Endothelial cell of umbilical vein (primary cell): Measurements from ENCODE around the gene NPLOC4. TPM values are rescaled to one million over a fixed set of nuclear protein-coding genes. Genes with fewer than 3 reads are reported as not detected.

Experiments
- BruUV-seq: library from RNA; stranded (reverse); fragments of 400-500 nt; replicated peaks from 2 replicates; lab custom pipeline; 2021; lab: Mats Ljungman, UMichigan
- CTCF ChIA-PET: fragments of 300-600, 350-600 bp; sonication (Branson Sonifier 250); formaldehyde crosslinking; loops from one replicate; lab custom pipeline; 2021; ENCODE audit warnings: antibody characterized with exemption, inconsistent platforms; lab: Charles Lee
- POLR2A ChIA-PET: fragments of 300-600, 350-600 bp; sonication (Branson Sonifier 250); formaldehyde crosslinking; loops from one replicate; lab custom pipeline; 2021; ENCODE audit warnings: antibody characterized with exemption, inconsistent platforms; lab: Charles Lee
- DNase-seq: peaks from one replicate; pipeline ENCODE4 v3.0.0-alpha.2; 2011; ENCODE audit warnings: low read depth, low spot score
- FAIRE-seq: peaks from 2 replicates; lab custom pipeline; 2011; peaks lifted over from hg19 to GRCh38; lab: Jason Lieb, UNC
- H2AFZ ChIP-seq: 2 replicates; pipeline ENCODE4 v1.6.0; 2012; ENCODE audit warnings: low read depth, low read length, control low read depth, inconsistent platforms
- H3K27ac ChIP-seq: 2 replicates; pipeline ENCODE4 v1.5.1; 2011; ENCODE audit warnings: low read depth, mild to moderate bottlenecking, control low read depth, low read length, moderate library complexity; ENCODE audit not compliant: insufficient read depth
- H3K27me3 ChIP-seq, 2 experiments: 2 replicates each; pipeline versions ENCODE4 v1.6.0 to v1.6.1; 2011; ENCODE audit warnings: low read length in 2 of 2, mixed read lengths in 1 of 2; ENCODE audit not compliant: control insufficient read depth in 2 of 2, insufficient read depth in 2 of 2
- H3K36me3 ChIP-seq, 2 experiments: 2 replicates in 1 of 2; 3 replicates in 1 of 2; pipeline ENCODE4 v1.5.1; 2011; ENCODE audit warnings: low read length in 2 of 2, mild to moderate bottlenecking in 1 of 2, moderate library complexity in 1 of 2; ENCODE audit not compliant: control insufficient read depth in 2 of 2, insufficient read depth in 2 of 2; ENCODE audit errors: extremely low read depth in 1 of 2
- H3K4me1 ChIP-seq: 3 replicates; pipeline ENCODE4 v1.5.1; 2011; ENCODE audit warnings: mild to moderate bottlenecking, low read length; ENCODE audit not compliant: control insufficient read depth, insufficient read depth; ENCODE audit errors: extremely low read depth
- H3K4me2 ChIP-seq: 2 replicates; pipeline ENCODE4 v1.6.1; 2011; ENCODE audit warnings: low read length, control low read depth, mixed read lengths; ENCODE audit not compliant: insufficient read depth
- H3K4me3 ChIP-seq, 3 experiments: fragments of 200-600 bp in 1 of 3; sonication (generic), shearing (Covaris generic) in 1 of 3; replicated peaks in 1 of 3; 2 replicates each; pipeline ENCODE4 v1.5.1; 2011 to 2016; ENCODE audit warnings: control low read depth in 3 of 3, low read length in 3 of 3, mild to moderate bottlenecking in 2 of 3, inconsistent platforms in 1 of 3, low read depth in 1 of 3, moderate library complexity in 1 of 3; ENCODE audit not compliant: insufficient read depth in 1 of 3
- H3K79me2 ChIP-seq: 2 replicates; pipeline ENCODE4 v1.6.0; 2012; ENCODE audit warnings: low read length, inconsistent platforms; ENCODE audit not compliant: control insufficient read depth, insufficient read depth
- H3K9ac ChIP-seq: replicated peaks from 2 replicates; pipeline ENCODE3; 2011; ENCODE audit warnings: low read length, control low read depth; ENCODE audit not compliant: insufficient read depth; ENCODE audit errors: extremely low read depth
- H3K9me1 ChIP-seq: replicated peaks from 3 replicates; pipeline ENCODE4 v1.6.0; 2011; ENCODE audit warnings: mild to moderate bottlenecking, low read length; ENCODE audit not compliant: control insufficient read depth, insufficient read depth; ENCODE audit errors: extremely low read depth
- H3K9me3 ChIP-seq: replicated peaks from 2 replicates; pipeline ENCODE4 v1.5.1; 2012; ENCODE audit warnings: low read length, inconsistent platforms; ENCODE audit not compliant: control insufficient read depth, insufficient read depth
- H4K20me1 ChIP-seq: replicated peaks from 2 replicates; pipeline ENCODE3; 2011; ENCODE audit warnings: mild to moderate bottlenecking, low read length; ENCODE audit not compliant: control insufficient read depth, insufficient read depth; ENCODE audit errors: extremely low read depth
- CTCF ChIP-seq, 2 donors: IDR thresholded peaks; 1 replicate in 1 of 2; 2 replicates in 1 of 2; pipeline ENCODE4 v1.5.1; 2011; ENCODE audit warnings: low read length in 2 of 2, mild to moderate bottlenecking in 2 of 2, moderate library complexity in 2 of 2, control low read depth in 1 of 2, inconsistent platforms in 1 of 2, low read depth in 1 of 2; ENCODE audit not compliant: insufficient read depth in 1 of 2; ENCODE audit errors: extremely low read depth in 1 of 2
- EZH2 ChIP-seq: IDR thresholded peaks from 2 replicates; pipeline ENCODE4 v1.6.1; 2012; ENCODE audit warnings: borderline replicate concordance, low read depth, mild to moderate bottlenecking, moderate library complexity, low read length, inconsistent platforms; ENCODE audit not compliant: severe bottlenecking
- FOS ChIP-seq: IDR thresholded peaks from 2 replicates; pipeline ENCODE4 v1.6.1; 2011; ENCODE audit warnings: mild to moderate bottlenecking, low read length, moderate library complexity, borderline replicate concordance; ENCODE audit not compliant: insufficient read depth
- MYC ChIP-seq: IDR thresholded peaks from one replicate; pipeline ENCODE4 v1.6.1; 2011; ENCODE audit warnings: mild to moderate bottlenecking, low read depth, low read length
- dilution Hi-C: fragments of 300-500 bp; cut with MboI; formaldehyde crosslinking; loops from one replicate; pipeline ENCODE4 v1.15.0; 2019; ENCODE audit warnings: low sequenced_read_pairs; ENCODE audit not compliant: extremely low pct_ligation_motif_present
- intact Hi-C: fragments of 100-400 bp; cut with micrococcal nuclease; formaldehyde crosslinking; loops from one replicate; pipeline ENCODE4 v1.10.0; 2022
- polyA plus RNA-seq, 4 experiments: library from polyadenylated mRNA; depleted of rRNA in 3 of 4; stranded (reverse) in 3 of 4; unstranded in 1 of 4; fragments of >200 nt; gene quantifications; 2 replicates each; pipeline versions ENCODE4 v1.2.1 to v1.2.3, GENCODE V29; 2011 to 2012; ENCODE audit warnings: missing spikeins in 1 of 4
- total RNA-seq: library from RNA; stranded (reverse); gene quantifications from 2 replicates; pipeline ENCODE4 v1.2.3, GENCODE V29; 2021

Gene NPLOC4
- total and polyA plus RNA-seq, 2 donors (not counting 3 experiments of a cell fraction or from before 2014, with no cell fraction given): 150 to 175 TPM

- intact Hi-C loops (no loop called here), dilution Hi-C loops (no loop called here)
- CTCF ChIA-PET: interaction anchor here (1.7 kb wide), 1 partner anchor 9 kb away, joined by 6 read pairs; no protein-coding TSS in a partner anchor
- POLR2A ChIA-PET: no interaction called here
- peak overlapping the region; percentile 78 for H2AFZ ChIP-seq
- no peak overlapping the region for H3K9ac ChIP-seq
- no peaks in the 10 kb centered on the region for H3K9me1 ChIP-seq
- no peak overlapping the region for H3K4me2 ChIP-seq
- H3K79me2 ChIP-seq: no peaks in the 10 kb centered on the region
- no peaks in the 10 kb centered on the region for H4K20me1 ChIP-seq
- peaks cover 7 to 8% of the 10 kb centered on the region in 2 experiments for H3K27me3 ChIP-seq
- no peaks in the 10 kb centered on the region for H3K36me3 ChIP-seq
- no peak overlapping the region for H3K27ac ChIP-seq
- no TSS peak for BruUV-seq
- no peaks in the 10 kb centered on the region for H3K9me3 ChIP-seq
- H3K4me1 ChIP-seq: peaks cover 9% of the 10 kb centered on the region
- DNase-seq (no peak), FAIRE-seq (no peak)
- no peak overlapping the region for H3K4me3 ChIP-seq
- TF ChIP-seq CTCF (IDR thresholded peaks at IDR 0.05; ENCODE audit: extremely low read depth in 1 of 2, insufficient read depth in 1 of 2, low read depth in 1 of 2, low read length in 2 of 2) (no peak), MYC (no peak), EZH2 (no peak), FOS (no peak)
These were observed 16.2 kb upstream of the NPLOC4 start for GRCh38 chr17:81652906-81653771.
